Smooth muscle cell (in vitro differentiated cells): ENCODE measurements around the gene PRDM11. TPM values are rescaled to one million over a fixed set of nuclear protein-coding genes. Genes with fewer than 3 reads are reported as not detected.

ENCODE experiments used
- DNase-seq: peaks from one replicate; lab custom pipeline; 2025; ENCODE audit not compliant: unreplicated experiment; lab: John Stamatoyannopoulos, UW
- H2AFZ ChIP-seq: fragments of 200-600 bp; sonication (generic); 2 replicates; pipeline ENCODE4 v1.6.0; 2016; ENCODE audit warnings: antibody characterized with exemption, low read depth, mild to moderate bottlenecking
- H3F3A ChIP-seq: fragments of 200-600 bp; sonication (generic); 2 replicates; pipeline ENCODE4 v1.6.0; 2017; ENCODE audit warnings: antibody characterized with exemption, low read depth
- H3K27ac ChIP-seq: fragments of 200-600 bp; sonication (generic); 2 replicates; pipeline ENCODE4 v1.5.1; 2016; ENCODE audit warnings: low read depth, mild to moderate bottlenecking
- H3K27me3 ChIP-seq: fragments of 200-600 bp; sonication (generic); 2 replicates; pipeline ENCODE4 v1.6.1; 2016; ENCODE audit warnings: low read depth, mild to moderate bottlenecking
- H3K36me3 ChIP-seq: fragments of 200-600 bp; sonication (generic); 2 replicates; pipeline ENCODE4 v1.5.1; 2016; ENCODE audit warnings: low read depth
- H3K4me1 ChIP-seq: fragments of 200-600 bp; sonication (generic); 2 replicates; pipeline ENCODE4 v1.5.1; 2016; ENCODE audit warnings: low read depth
- H3K4me2 ChIP-seq: fragments of 200-600 bp; sonication (generic); 2 replicates; pipeline ENCODE4 v1.6.0; 2016; ENCODE audit warnings: mild to moderate bottlenecking
- H3K4me3 ChIP-seq: fragments of 200-600 bp; sonication (generic); 2 replicates; pipeline ENCODE4 v1.5.1; 2016; ENCODE audit warnings: mild to moderate bottlenecking
- H3K79me2 ChIP-seq: fragments of 200-600 bp; sonication (generic); 2 replicates; pipeline ENCODE4 v1.6.0; 2016; ENCODE audit warnings: low read depth, mild to moderate bottlenecking
- H3K9ac ChIP-seq: fragments of 200-600 bp; sonication (generic); 2 replicates; pipeline ENCODE4 v1.6.0; 2016; ENCODE audit warnings: low read depth
- H3K9me3 ChIP-seq: fragments of 200-600 bp; sonication (generic); replicated peaks from 2 replicates; pipeline ENCODE4 v1.5.1; 2016; ENCODE audit warnings: low read depth
- H4K20me1 ChIP-seq: fragments of 200-600 bp; sonication (generic); 2 replicates; pipeline ENCODE4 v1.6.0; 2016; ENCODE audit warnings: low read depth
- WGBS: methylation state at CpG from one replicate; pipeline ENCODE4 v1.1.7; 2016; ENCODE audit warnings: low lambda C conversion rate; 5-methylcytosine and 5-hydroxymethylcytosine counted together
- polyA plus RNA-seq: library from polyadenylated mRNA; unstranded; fragments of >200 nt; fragmentation: Nextera tagmentation; extraction: Ambion mirVana; gene quantifications from 2 replicates; pipeline ENCODE4 v1.2.1, GENCODE V29; 2016
- total RNA-seq: library from RNA; depleted of rRNA; stranded (reverse); fragments of >200 nt; gene quantifications from 2 replicates; pipeline ENCODE4 v1.2.3, GENCODE V29; 2014
- TF ChIP-seq, protein P1 (sequence below): fragments of 200-600 bp; sonication (generic); IDR thresholded peaks from 2 replicates; pipeline ENCODE4 v1.5.1; 2017; ENCODE audit warnings: borderline replicate concordance, mild to moderate bottlenecking, antibody characterized with exemption; ENCODE audit not compliant: insufficient read depth, poor library complexity, severe bottlenecking

The PRDM11 gene
- total and polyA plus RNA-seq, 2 experiments from 2014 or later = 5.8 to 6.6 TPM

DNA sequence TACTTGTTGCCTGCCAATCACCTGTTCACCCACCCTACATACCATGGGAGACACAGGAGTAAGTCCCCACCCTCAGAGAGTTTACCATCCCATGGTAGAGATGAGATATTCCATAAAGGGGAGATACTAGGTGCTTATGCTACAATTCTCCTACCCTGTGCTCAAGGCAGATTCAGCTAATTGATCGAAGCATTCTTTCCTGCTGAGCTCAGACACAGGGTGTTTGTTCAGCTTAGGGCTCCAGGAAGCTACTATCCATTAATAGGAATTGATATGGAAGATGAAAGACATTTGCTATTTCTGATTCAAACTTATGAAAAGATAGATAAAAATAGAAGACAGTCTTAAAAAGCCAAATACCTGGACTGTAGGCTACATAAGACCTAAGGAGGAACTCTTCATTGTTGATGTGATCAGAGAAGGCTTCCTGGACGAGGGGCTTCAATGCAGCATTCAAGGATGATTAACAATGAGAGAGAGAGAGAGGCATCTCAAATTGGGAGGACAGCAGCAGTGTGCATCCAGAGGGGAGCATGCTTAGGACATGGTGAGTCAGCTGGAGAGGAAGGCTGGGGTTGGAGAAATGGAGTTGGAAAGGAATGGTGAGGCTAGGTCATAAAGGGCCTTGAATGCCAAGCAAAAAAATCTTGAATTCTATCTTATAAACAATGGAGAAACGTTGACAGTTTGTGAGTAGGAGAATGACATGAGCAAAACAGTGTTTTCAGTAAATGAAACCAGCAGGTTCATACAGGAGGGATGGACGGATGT lies 124.7 kb downstream of the PRDM11 start:
- H2AFZ ChIP-seq = no peak overlapping the region
- H3K9me3 ChIP-seq = no peaks in the 10 kb centered on the region
- peaks cover 68% of the 10 kb centered on the region for H3K27me3 ChIP-seq
- H3K4me2 ChIP-seq = no peak overlapping the region
- no peaks in the 10 kb centered on the region for H4K20me1 ChIP-seq
- no peaks in the 10 kb centered on the region for H3F3A ChIP-seq
- H3K4me3 ChIP-seq = no peak overlapping the region
- no peaks in the 10 kb centered on the region for H3K79me2 ChIP-seq
- no peak for DNase-seq
- no peaks in the 10 kb centered on the region for H3K36me3 ChIP-seq
- TF ChIP-seq, protein P1, sequence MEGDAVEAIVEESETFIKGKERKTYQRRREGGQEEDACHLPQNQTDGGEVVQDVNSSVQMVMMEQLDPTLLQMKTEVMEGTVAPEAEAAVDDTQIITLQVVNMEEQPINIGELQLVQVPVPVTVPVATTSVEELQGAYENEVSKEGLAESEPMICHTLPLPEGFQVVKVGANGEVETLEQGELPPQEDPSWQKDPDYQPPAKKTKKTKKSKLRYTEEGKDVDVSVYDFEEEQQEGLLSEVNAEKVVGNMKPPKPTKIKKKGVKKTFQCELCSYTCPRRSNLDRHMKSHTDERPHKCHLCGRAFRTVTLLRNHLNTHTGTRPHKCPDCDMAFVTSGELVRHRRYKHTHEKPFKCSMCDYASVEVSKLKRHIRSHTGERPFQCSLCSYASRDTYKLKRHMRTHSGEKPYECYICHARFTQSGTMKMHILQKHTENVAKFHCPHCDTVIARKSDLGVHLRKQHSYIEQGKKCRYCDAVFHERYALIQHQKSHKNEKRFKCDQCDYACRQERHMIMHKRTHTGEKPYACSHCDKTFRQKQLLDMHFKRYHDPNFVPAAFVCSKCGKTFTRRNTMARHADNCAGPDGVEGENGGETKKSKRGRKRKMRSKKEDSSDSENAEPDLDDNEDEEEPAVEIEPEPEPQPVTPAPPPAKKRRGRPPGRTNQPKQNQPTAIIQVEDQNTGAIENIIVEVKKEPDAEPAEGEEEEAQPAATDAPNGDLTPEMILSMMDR = no peak
- 79% methylated on average over 4 of the region's 4 CpGs for WGBS
- no peak overlapping the region for H3K27ac ChIP-seq
- H3K4me1 ChIP-seq = no peaks in the 10 kb centered on the region
- no peak overlapping the region for H3K9ac ChIP-seq

DNA sequence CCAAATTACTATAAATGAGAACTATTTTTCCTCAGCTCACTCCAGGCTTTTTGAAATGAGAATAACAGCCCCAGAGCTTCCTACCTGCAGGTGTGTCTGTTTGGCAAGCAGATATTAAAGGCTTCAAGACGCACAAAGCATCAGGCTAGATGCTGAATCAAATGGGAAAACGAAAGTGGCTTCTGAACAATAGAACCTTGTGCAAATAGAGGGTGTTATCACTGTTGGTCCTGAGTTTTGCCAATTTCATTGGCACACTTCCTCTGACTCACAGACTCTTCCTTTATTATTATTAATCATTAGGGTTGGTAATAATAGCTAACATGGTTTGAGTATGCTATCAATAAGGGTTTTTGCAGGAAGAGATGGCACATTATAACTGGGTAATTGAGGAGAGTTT lies 126.3 kb downstream of the PRDM11 start:
- Histone ChIP-seq H3K4me1 (no peaks in the 10 kb centered on the region), H3K4me3 (no peak overlapping the region), H3K27me3 (peaks cover 68% of the 10 kb centered on the region), H2AFZ (no peak overlapping the region), H3K36me3 (no peaks in the 10 kb centered on the region), H3F3A (no peaks in the 10 kb centered on the region), H4K20me1 (no peaks in the 10 kb centered on the region), H3K9ac (no peak overlapping the region), H3K9me3 (no peaks in the 10 kb centered on the region), H3K79me2 (no peaks in the 10 kb centered on the region), H3K27ac (no peak overlapping the region), H3K4me2 (no peak overlapping the region)
- TF ChIP-seq, protein P1 = no peak
- 88% methylated on average over 2 of the region's 2 CpGs for WGBS
- no peak for DNase-seq

DNA sequence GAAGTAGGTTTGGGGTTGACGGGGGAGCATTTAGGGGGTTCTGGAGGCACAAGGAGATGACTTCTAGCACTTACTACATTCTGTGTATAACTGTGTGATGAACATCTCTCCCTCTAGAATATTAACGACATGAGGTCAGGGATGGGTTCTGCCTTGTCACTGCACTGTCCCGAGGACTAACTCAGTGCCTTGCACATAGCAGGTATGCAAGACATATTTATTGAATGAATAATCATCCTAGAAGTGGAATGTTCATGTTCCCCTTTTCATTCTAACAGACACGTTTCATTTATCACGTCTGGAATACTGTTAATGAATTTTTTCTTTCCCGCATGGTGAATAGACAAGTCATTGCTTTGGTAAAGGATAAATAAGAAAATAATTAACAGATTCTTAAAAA lies 127.1 kb downstream of the PRDM11 start:
- no peaks in the 10 kb centered on the region for H3K9me3 ChIP-seq
- H3K27ac ChIP-seq = no peak overlapping the region
- no peaks in the 10 kb centered on the region for H4K20me1 ChIP-seq
- no peak overlapping the region for H2AFZ ChIP-seq
- no peaks in the 10 kb centered on the region for H3K4me1 ChIP-seq
- H3F3A ChIP-seq = no peaks in the 10 kb centered on the region
- H3K9ac ChIP-seq = no peak overlapping the region
- H3K79me2 ChIP-seq = no peaks in the 10 kb centered on the region
- no peaks in the 10 kb centered on the region for H3K36me3 ChIP-seq
- no peak overlapping the region for H3K4me2 ChIP-seq
- TF ChIP-seq, protein P1 = no peak
- no peak for DNase-seq
- H3K27me3 ChIP-seq = peaks cover 75% of the 10 kb centered on the region
- H3K4me3 ChIP-seq = no peak overlapping the region
- 84% methylated on average over 5 of the region's 6 CpGs for WGBS

DNA sequence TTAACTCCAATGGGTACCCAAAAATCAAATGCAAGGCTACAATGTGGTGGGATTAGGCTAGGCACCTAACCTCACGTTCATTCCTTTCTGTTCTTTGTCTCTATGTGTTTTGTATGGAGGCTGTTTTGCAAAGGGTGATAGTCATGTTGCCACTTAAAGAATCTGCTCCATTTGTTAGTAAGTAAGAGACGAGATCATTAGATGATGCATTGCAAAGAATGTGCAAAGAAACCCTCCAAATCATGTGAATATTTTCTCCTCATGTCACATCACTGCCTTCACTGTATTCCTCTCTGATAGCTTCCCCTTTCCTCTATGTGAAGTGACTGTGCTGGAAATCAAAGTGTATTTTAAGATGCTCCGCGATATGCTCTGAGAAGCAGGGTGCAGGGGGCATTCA lies 127.8 kb downstream of the PRDM11 start:
- no peaks in the 10 kb centered on the region for H3K9me3 ChIP-seq
- no peak overlapping the region for H3K9ac ChIP-seq
- DNase-seq = no peak
- H3K79me2 ChIP-seq = no peaks in the 10 kb centered on the region
- no peaks in the 10 kb centered on the region for H3K4me1 ChIP-seq
- H3K4me2 ChIP-seq = no peak overlapping the region
- no peak overlapping the region for H3K27ac ChIP-seq
- H2AFZ ChIP-seq = no peak overlapping the region
- H3K36me3 ChIP-seq = no peaks in the 10 kb centered on the region
- WGBS = 72% methylated on average over 4 of the region's 4 CpGs
- TF ChIP-seq, protein P1 = no peak
- no peak overlapping the region for H3K4me3 ChIP-seq
- no peaks in the 10 kb centered on the region for H3F3A ChIP-seq
- no peaks in the 10 kb centered on the region for H4K20me1 ChIP-seq
- H3K27me3 ChIP-seq = peaks cover 68% of the 10 kb centered on the region
